Activated B cell treated with CpG ODN at 0.5 μM for 24 hours (primary cell): ENCODE results near the gene SPRR3. TPM values are rescaled to one million over a fixed set of nuclear protein-coding genes. Genes with fewer than 3 reads are reported as not detected.

Source experiments
- ATAC-seq: fragments of 200-7000 bp; cut with Tn5 transposase; one replicate; pipeline ENCODE4 v1.10.0; 2021; ENCODE audit warnings: low read depth, mild to moderate bottlenecking, moderate library complexity
- CTCF ChIA-PET: fragments of 350-600 bp; sonication (Branson Sonifier 250); formaldehyde crosslinking; loops from one replicate; lab custom pipeline; 2021; ENCODE audit warnings: antibody characterized with exemption; lab: Charles Lee
- POLR2A ChIA-PET: fragments of 350-600 bp; sonication (Branson Sonifier 250); formaldehyde crosslinking; loops from one replicate; lab custom pipeline; 2021; ENCODE audit warnings: antibody characterized with exemption; lab: Charles Lee
- DNase-seq: peaks from one replicate; pipeline ENCODE4 v3.0.0; 2022
- H3K27ac Mint-ChIP-seq: one replicate; pipeline ENCODE4 v1.8.0; 2020; ENCODE audit warnings: mixed read lengths
- H3K27me3 Mint-ChIP-seq: one replicate; pipeline ENCODE4 v1.8.0; 2021; ENCODE audit warnings: mixed read lengths
- H3K36me3 Mint-ChIP-seq: one replicate; pipeline ENCODE4 v1.8.0; 2021; ENCODE audit warnings: low read depth, mixed read lengths
- H3K4me1 Mint-ChIP-seq: one replicate; pipeline ENCODE4 v1.8.0; 2021; ENCODE audit warnings: mixed read lengths
- H3K4me3 Mint-ChIP-seq: one replicate; pipeline ENCODE4 v1.8.0; 2020; ENCODE audit warnings: mild to moderate bottlenecking, mixed read lengths
- H3K9me3 Mint-ChIP-seq: one replicate; pipeline ENCODE4 v1.8.0; 2020; ENCODE audit warnings: mixed read lengths
- CTCF ChIP-seq: fragments of 200-600 bp; IDR thresholded peaks from one replicate; pipeline ENCODE4 v1.8.0; 2022; ENCODE audit warnings: antibody characterized with exemption, mild to moderate bottlenecking
- intact Hi-C: fragments of 100-400 bp; cut with micrococcal nuclease; formaldehyde crosslinking; loops from one replicate; pipeline ENCODE4 v1.15.1; 2024
- total RNA-seq: library from RNA; stranded (reverse); gene quantifications from 2 replicates; pipeline ENCODE4 v1.2.3, GENCODE V29; 2022

The SPRR3 gene
- total RNA-seq, 1 donor from 2014 or later = not detected

- H3K27me3 Mint-ChIP-seq = no peaks in the 10 kb centered on the region
- H3K36me3 Mint-ChIP-seq = no peaks in the 10 kb centered on the region
- no peaks in the 10 kb centered on the region for H3K9me3 Mint-ChIP-seq
- intact Hi-C loops = no loop called here
- POLR2A ChIA-PET = no interaction called here
- DNase-seq = no peak
- CTCF ChIA-PET = no interaction called here
- H3K4me3 Mint-ChIP-seq = no peak overlapping the region
- TF ChIP-seq CTCF = no peak
- H3K27ac Mint-ChIP-seq = no peak overlapping the region
- ATAC-seq = no peak
- peaks cover 8% of the 10 kb centered on the region for H3K4me1 Mint-ChIP-seq
Measured at GRCh38 chr1:152959801-152960451, 41.6 kb upstream of the SPRR3 start.

GRCh38 chr1:152960452-152961044, 41.0 kb upstream of the SPRR3 start:
- DNase-seq = no peak
- peaks cover 8% of the 10 kb centered on the region for H3K4me1 Mint-ChIP-seq
- ChIA-PET CTCF (no interaction called here), POLR2A (no interaction called here)
- no peak for TF ChIP-seq CTCF
- no peaks in the 10 kb centered on the region for H3K36me3 Mint-ChIP-seq
- peaks cover 1% of the 10 kb centered on the region for H3K27me3 Mint-ChIP-seq
- no peak overlapping the region for H3K4me3 Mint-ChIP-seq
- H3K27ac Mint-ChIP-seq = no peak overlapping the region
- ATAC-seq = no peak
- no peaks in the 10 kb centered on the region for H3K9me3 Mint-ChIP-seq
- intact Hi-C loops = no loop called here

- H3K4me1 Mint-ChIP-seq = peaks cover 8% of the 10 kb centered on the region
- intact Hi-C loops = no loop called here
- ChIA-PET POLR2A (no interaction called here), CTCF (no interaction called here)
- H3K27ac Mint-ChIP-seq = no peak overlapping the region
- no peaks in the 10 kb centered on the region for H3K36me3 Mint-ChIP-seq
- no peak for ATAC-seq
- no peak overlapping the region for H3K4me3 Mint-ChIP-seq
- TF ChIP-seq CTCF = no peak
- H3K27me3 Mint-ChIP-seq = peaks cover 2% of the 10 kb centered on the region
- no peaks in the 10 kb centered on the region for H3K9me3 Mint-ChIP-seq
- no peak for DNase-seq
Measured at GRCh38 chr1:152961226-152961891, 40.2 kb upstream of the SPRR3 start.

GRCh38 chr1:152962876-152963415, 38.6 kb upstream of the SPRR3 start:
- intact Hi-C loops = no loop called here
- ChIA-PET CTCF (no interaction called here), POLR2A (no interaction called here)
- no peaks in the 10 kb centered on the region for H3K9me3 Mint-ChIP-seq
- H3K36me3 Mint-ChIP-seq = no peaks in the 10 kb centered on the region
- no peak for DNase-seq
- H3K4me1 Mint-ChIP-seq = peaks cover 8% of the 10 kb centered on the region
- no peak for ATAC-seq
- H3K4me3 Mint-ChIP-seq = no peak overlapping the region
- no peak for TF ChIP-seq CTCF
- peaks cover 2% of the 10 kb centered on the region for H3K27me3 Mint-ChIP-seq
- no peak overlapping the region for H3K27ac Mint-ChIP-seq

- no peak for TF ChIP-seq CTCF
- CTCF ChIA-PET = interaction anchor here (0.6 kb wide), 1 partner anchor 191 kb away, joined by 3 read pairs; no protein-coding TSS in a partner anchor
- no peak for ATAC-seq
Measured at GRCh38 chr1:152964536-152964935, 37.0 kb upstream of the SPRR3 start.

More at GRCh38 chr1:152964536-152964935, 37.0 kb upstream of the SPRR3 start:
- Mint-ChIP-seq H3K27ac (no peak overlapping the region), H3K4me3 (no peak overlapping the region), H3K27me3 (peaks cover 2% of the 10 kb centered on the region), H3K9me3 (no peaks in the 10 kb centered on the region), H3K36me3 (no peaks in the 10 kb centered on the region), H3K4me1 (peaks cover 8% of the 10 kb centered on the region)
- intact Hi-C loops = no loop called here
- DNase-seq = no peak
- POLR2A ChIA-PET = no interaction called here
